ENCODE results near the gene UGT3A2. TPM values are rescaled to one million over a fixed set of nuclear protein-coding genes. Genes with fewer than 3 reads are reported as not detected.

UGT3A2 gene
- total RNA-seq, 3 donors from 2014 or later (not counting 1 experiment from before 2014, with no cell fraction given) = 0.25 TPM; not detected in 1

DNA sequence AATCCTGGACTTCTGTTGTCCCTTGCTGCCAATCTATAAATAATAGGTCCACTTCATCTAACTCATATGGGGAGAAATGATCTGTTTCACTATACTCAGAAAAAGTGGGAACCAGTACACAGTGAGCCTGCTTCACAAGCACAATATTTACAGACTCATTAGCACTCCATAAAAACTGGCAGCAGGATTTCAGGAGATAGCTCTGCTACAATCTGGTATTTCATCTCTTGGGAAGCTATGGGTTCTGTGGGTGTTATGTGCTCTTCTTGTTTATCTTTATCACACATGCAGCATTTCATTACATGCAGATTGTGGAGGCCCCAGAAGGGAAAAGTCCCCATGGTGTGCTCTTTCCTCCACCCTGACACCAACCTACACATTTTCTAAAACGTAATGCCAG is 33.2 kb downstream of the UGT3A2 start:
- no peak overlapping the region for H3K27ac ChIP-seq (ENCODE audit: low read length)
- no peak for ATAC-seq
- H3K27me3 ChIP-seq (ENCODE audit: control insufficient read depth, insufficient read depth, low read length) = no peaks in the 10 kb centered on the region
- Mint-ChIP-seq H3K4me1 (no peaks in the 10 kb centered on the region), H3K4me3 (no peak overlapping the region), H3K9me3 (peaks cover 0 to 2% of the 10 kb centered on the region in 2 donors), H3K36me3 (no peaks in the 10 kb centered on the region), H3K27me3 (ENCODE audit: low read depth in 2 of 2) (no peaks in the 10 kb centered on the region), H3K27ac (no peak overlapping the region)
- no peaks in the 10 kb centered on the region for H3K36me3 ChIP-seq (ENCODE audit: control insufficient read depth, insufficient read depth, low read length)
- DNase-seq = no peak
- intact Hi-C loops (cut with micrococcal nuclease) = no loop called here
- H3K9me3 ChIP-seq (ENCODE audit: control insufficient read depth, insufficient read depth, low read length) = no peaks in the 10 kb centered on the region
- no peaks in the 10 kb centered on the region for H3K4me1 ChIP-seq (ENCODE audit: control insufficient read depth, insufficient read depth, low read length)
- no CpG with 5 or more reads among the region's 1 CpG for WGBS (ENCODE audit: insufficient coverage)
- H3K4me3 ChIP-seq (ENCODE audit: low read length) = no peak overlapping the region
- TF ChIP-seq CTCF (IDR thresholded peaks at IDR 0.05) = no peak

- H3K4me1 Mint-ChIP-seq = no peaks in the 10 kb centered on the region
- Histone ChIP-seq H3K4me1 (ENCODE audit: control insufficient read depth, insufficient read depth, low read length) (no peaks in the 10 kb centered on the region), H3K4me3 (ENCODE audit: low read length) (no peak overlapping the region), H3K9me3 (ENCODE audit: control insufficient read depth, insufficient read depth, low read length) (no peaks in the 10 kb centered on the region), H3K27me3 (ENCODE audit: control insufficient read depth, insufficient read depth, low read length) (no peaks in the 10 kb centered on the region), H3K27ac (ENCODE audit: low read length) (no peak overlapping the region), H3K36me3 (ENCODE audit: control insufficient read depth, insufficient read depth, low read length) (no peaks in the 10 kb centered on the region)
- H3K9me3 Mint-ChIP-seq = peaks cover 0 to 2% of the 10 kb centered on the region in 2 donors
- ATAC-seq = no peak
- intact Hi-C loops (cut with micrococcal nuclease) = no loop called here
- no peak overlapping the region for H3K27ac Mint-ChIP-seq
- H3K27me3 Mint-ChIP-seq (ENCODE audit: low read depth in 2 of 2) = no peaks in the 10 kb centered on the region
- DNase-seq = no peak
- no peak for TF ChIP-seq CTCF (IDR thresholded peaks at IDR 0.05)
- H3K36me3 Mint-ChIP-seq = no peaks in the 10 kb centered on the region
- H3K4me3 Mint-ChIP-seq = no peak overlapping the region
Observed at GRCh38 chr5:36033047-36033446, 33.6 kb downstream of the UGT3A2 start.

- TF ChIP-seq CTCF (IDR thresholded peaks at IDR 0.05) = no peak
- intact Hi-C loops (cut with micrococcal nuclease) = no loop called here
- Histone ChIP-seq H3K4me1 (ENCODE audit: control insufficient read depth, insufficient read depth, low read length) (no peaks in the 10 kb centered on the region), H3K27ac (ENCODE audit: low read length) (no peak overlapping the region), H3K9me3 (ENCODE audit: control insufficient read depth, insufficient read depth, low read length) (no peaks in the 10 kb centered on the region), H3K27me3 (ENCODE audit: control insufficient read depth, insufficient read depth, low read length) (no peaks in the 10 kb centered on the region), H3K4me3 (ENCODE audit: low read length) (no peak overlapping the region), H3K36me3 (ENCODE audit: control insufficient read depth, insufficient read depth, low read length) (no peaks in the 10 kb centered on the region)
- 75% methylated on average over 6 of the region's 6 CpGs for WGBS (ENCODE audit: insufficient coverage)
- Mint-ChIP-seq H3K9me3 (peaks cover 0 to 3% of the 10 kb centered on the region in 2 donors), H3K4me1 (no peaks in the 10 kb centered on the region), H3K36me3 (no peaks in the 10 kb centered on the region), H3K27ac (no peak overlapping the region), H3K27me3 (ENCODE audit: low read depth in 2 of 2) (no peaks in the 10 kb centered on the region), H3K4me3 (no peak overlapping the region)
- DNase-seq (no peak), ATAC-seq (no peak)
Observed at GRCh38 chr5:36031223-36031622, 35.5 kb downstream of the UGT3A2 start.

GRCh38 chr5:36029914-36030313 is 36.8 kb downstream of the UGT3A2 start:
- Histone ChIP-seq H3K4me3 (ENCODE audit: low read length) (no peak overlapping the region), H3K27me3 (ENCODE audit: control insufficient read depth, insufficient read depth, low read length) (no peaks in the 10 kb centered on the region), H3K9me3 (ENCODE audit: control insufficient read depth, insufficient read depth, low read length) (no peaks in the 10 kb centered on the region), H3K27ac (ENCODE audit: low read length) (no peak overlapping the region), H3K36me3 (ENCODE audit: control insufficient read depth, insufficient read depth, low read length) (no peaks in the 10 kb centered on the region), H3K4me1 (ENCODE audit: control insufficient read depth, insufficient read depth, low read length) (no peaks in the 10 kb centered on the region)
- no peak overlapping the region for H3K4me3 Mint-ChIP-seq
- intact Hi-C loops (cut with micrococcal nuclease) = no loop called here
- peaks cover 0 to 3% of the 10 kb centered on the region in 2 donors for H3K9me3 Mint-ChIP-seq
- no peaks in the 10 kb centered on the region for H3K4me1 Mint-ChIP-seq
- H3K36me3 Mint-ChIP-seq = no peaks in the 10 kb centered on the region
- no peak for ATAC-seq
- H3K27ac Mint-ChIP-seq = no peak overlapping the region
- WGBS (ENCODE audit: insufficient coverage) = 92% methylated on average over 1 of the region's 1 CpG
- no peak for DNase-seq
- TF ChIP-seq CTCF (IDR thresholded peaks at IDR 0.05) = no peak
- no peaks in the 10 kb centered on the region for H3K27me3 Mint-ChIP-seq (ENCODE audit: low read depth in 2 of 2)
